ENCODE measurements around the gene ILKAP.

DNA sequence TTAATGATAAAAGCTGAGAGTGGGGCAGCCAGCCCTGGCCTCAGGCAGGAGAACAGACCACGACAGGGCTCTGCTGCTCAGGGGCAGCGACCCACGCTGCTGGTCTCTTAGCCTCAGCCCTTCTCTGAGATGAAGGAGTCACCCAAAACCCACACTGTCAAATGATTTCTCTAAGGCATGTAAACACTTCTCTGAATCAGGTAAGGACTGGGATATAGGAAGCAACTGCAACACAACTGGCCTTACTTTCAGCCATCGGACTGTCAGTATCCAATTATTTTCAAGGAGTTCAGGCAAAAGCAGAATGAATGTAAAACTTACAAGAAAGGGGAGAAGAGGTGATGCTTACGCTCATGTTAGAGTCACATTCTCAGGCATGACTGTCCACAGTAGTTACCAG, 22.9 kb downstream of the ILKAP start:
- TF ChIP-seq POLR2A (IDR thresholded peaks at IDR 0.05): no peak
- TF ChIP-seq, protein P1, sequence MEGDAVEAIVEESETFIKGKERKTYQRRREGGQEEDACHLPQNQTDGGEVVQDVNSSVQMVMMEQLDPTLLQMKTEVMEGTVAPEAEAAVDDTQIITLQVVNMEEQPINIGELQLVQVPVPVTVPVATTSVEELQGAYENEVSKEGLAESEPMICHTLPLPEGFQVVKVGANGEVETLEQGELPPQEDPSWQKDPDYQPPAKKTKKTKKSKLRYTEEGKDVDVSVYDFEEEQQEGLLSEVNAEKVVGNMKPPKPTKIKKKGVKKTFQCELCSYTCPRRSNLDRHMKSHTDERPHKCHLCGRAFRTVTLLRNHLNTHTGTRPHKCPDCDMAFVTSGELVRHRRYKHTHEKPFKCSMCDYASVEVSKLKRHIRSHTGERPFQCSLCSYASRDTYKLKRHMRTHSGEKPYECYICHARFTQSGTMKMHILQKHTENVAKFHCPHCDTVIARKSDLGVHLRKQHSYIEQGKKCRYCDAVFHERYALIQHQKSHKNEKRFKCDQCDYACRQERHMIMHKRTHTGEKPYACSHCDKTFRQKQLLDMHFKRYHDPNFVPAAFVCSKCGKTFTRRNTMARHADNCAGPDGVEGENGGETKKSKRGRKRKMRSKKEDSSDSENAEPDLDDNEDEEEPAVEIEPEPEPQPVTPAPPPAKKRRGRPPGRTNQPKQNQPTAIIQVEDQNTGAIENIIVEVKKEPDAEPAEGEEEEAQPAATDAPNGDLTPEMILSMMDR (IDR thresholded peaks at IDR 0.05): no peak
